NCI-H1694 (cell line): Measurements from ENCODE around the gene MPV17.
A peak's percentile ranks its signal among the peaks of the same experiment; 100 is the strongest.

Source experiments
- DNase-seq: peaks from one replicate; lab custom pipeline; 2025; lab: John Stamatoyannopoulos, UW

The MPV17 gene

GRCh38 chr2:27264753-27265535, 58.0 kb downstream of the MPV17 start:
- peak; percentile 52 for DNase-seq

- no peak for DNase-seq
These were observed 58.6 kb downstream of the MPV17 start for GRCh38 chr2:27264253-27264752.

- no peak for DNase-seq
These were observed 59.3 kb downstream of the MPV17 start for GRCh38 chr2:27263287-27264252.

GRCh38 chr2:27262379-27263286, 60.3 kb downstream of the MPV17 start, which contains the start of gene SLC30A3:
SLC30A3 (minus strand) TSS chr2:27263047; CDS start chr2:27262906, 141 bp downstream.
- peak; percentile 10 for DNase-seq

- no peak for DNase-seq
These were observed 61.0 kb downstream of the MPV17 start for GRCh38 chr2:27261926-27262298.

- DNase-seq: no peak
These were observed 61.5 kb downstream of the MPV17 start for GRCh38 chr2:27261241-27261925.
